GM23248 (cell line): ENCODE results near the gene RFC5. TPM values are rescaled to one million over a fixed set of nuclear protein-coding genes. Genes with fewer than 3 reads are reported as not detected.
A peak's percentile ranks its signal among the peaks of the same experiment; 100 is the strongest.

Experiments
- DNase-seq: peaks from one replicate; pipeline ENCODE4 v3.0.0-alpha.2; 2015
- H2AFZ ChIP-seq: fragments of 200-600 bp; sonication (generic); 2 replicates; pipeline ENCODE4 v1.6.1; 2016; ENCODE audit warnings: antibody characterized with exemption
- H3F3A ChIP-seq: fragments of 200-600 bp; sonication (generic); 2 replicates; pipeline ENCODE4 v1.6.1; 2016; ENCODE audit warnings: mild to moderate bottlenecking, antibody characterized with exemption, mixed run types; ENCODE audit not compliant: insufficient read depth
- H3K27ac ChIP-seq: fragments of 200-600 bp; sonication (generic); 2 replicates; pipeline ENCODE4 v1.5.1; 2016; ENCODE audit warnings: mild to moderate bottlenecking
- H3K27me3 ChIP-seq: fragments of 200-600 bp; sonication (generic); replicated peaks from 2 replicates; pipeline ENCODE4 v1.6.1; 2016; ENCODE audit warnings: mild to moderate bottlenecking; ENCODE audit not compliant: insufficient read depth
- H3K36me3 ChIP-seq: fragments of 200-600 bp; sonication (generic); 2 replicates; pipeline ENCODE4 v1.6.1; 2016; ENCODE audit warnings: low read depth, mild to moderate bottlenecking
- H3K4me1 ChIP-seq: fragments of 200-600 bp; sonication (generic); 2 replicates; pipeline ENCODE4 v1.6.1; 2016; ENCODE audit warnings: mild to moderate bottlenecking; ENCODE audit not compliant: insufficient read depth
- H3K4me2 ChIP-seq: fragments of 200-600 bp; sonication (generic); one replicate; pipeline ENCODE4 v1.6.1; 2016; ENCODE audit warnings: mild to moderate bottlenecking; ENCODE audit not compliant: unreplicated experiment
- H3K4me3 ChIP-seq: fragments of 200-600 bp; sonication (generic); 2 replicates; pipeline ENCODE4 v1.5.1; 2016; ENCODE audit warnings: mild to moderate bottlenecking
- H3K79me2 ChIP-seq: fragments of 200-600 bp; sonication (generic); 2 replicates; pipeline ENCODE4 v1.6.1; 2016; ENCODE audit warnings: mild to moderate bottlenecking; ENCODE audit not compliant: insufficient read depth
- H3K9ac ChIP-seq: fragments of 200-600 bp; sonication (generic); 2 replicates; pipeline ENCODE4 v1.6.1; 2016; ENCODE audit warnings: mild to moderate bottlenecking
- H3K9me2 ChIP-seq: fragments of 200-600 bp; sonication (generic); 2 replicates; pipeline ENCODE4 v1.6.1; 2016; ENCODE audit warnings: mixed run types, mild to moderate bottlenecking, moderate library complexity; ENCODE audit not compliant: insufficient read depth
- H3K9me3 ChIP-seq: fragments of 200-600 bp; sonication (generic); one replicate; pipeline ENCODE4 v1.6.1; 2017; ENCODE audit warnings: low read depth
- H4K20me1 ChIP-seq: fragments of 200-600 bp; sonication (generic); 2 replicates; pipeline ENCODE4 v1.6.0; 2016; ENCODE audit not compliant: insufficient read depth
- EZH2 ChIP-seq: fragments of 200-600 bp; sonication (generic); IDR thresholded peaks from 2 replicates; pipeline ENCODE4 v1.6.1; 2018; ENCODE audit warnings: antibody characterized with exemption, mild to moderate bottlenecking; ENCODE audit not compliant: insufficient read depth, poor library complexity, severe bottlenecking
- EZH2phosphoT487 ChIP-seq: fragments of 200-600 bp; sonication (generic); IDR thresholded peaks from 2 replicates; pipeline ENCODE4 v1.6.1; 2018; ENCODE audit warnings: antibody characterized with exemption, moderate library complexity, mild to moderate bottlenecking, low read depth; ENCODE audit not compliant: insufficient read depth
- WGBS, 2 experiments: methylation state at CpG; one replicate each; pipeline ENCODE4 v1.1.6; 2015 to 2017; ENCODE audit warnings: low lambda C conversion rate in 2 of 2, low coverage in 1 of 2; ENCODE audit errors: missing lambda C conversion rate in 2 of 2; 5-methylcytosine and 5-hydroxymethylcytosine counted together
- in situ Hi-C: fragments of 300-500 bp; cut with MboI; formaldehyde crosslinking; loops from 2 replicates; pipeline ENCODE4 v1.15.0; 2020
- polyA plus RNA-seq: library from polyadenylated mRNA; unstranded; fragments of >200 nt; fragmentation: Nextera tagmentation; extraction: Ambion mirVana; gene quantifications from 2 replicates; pipeline ENCODE4 v1.2.1, GENCODE V29; 2016
- total RNA-seq: library from RNA; depleted of rRNA; stranded (reverse); fragments of >200 nt; shearing (Covaris generic); gene quantifications from 2 replicates; pipeline ENCODE4 v1.2.3, GENCODE V29; 2014

RFC5 gene
- total and polyA plus RNA-seq, 2 experiments from 2014 or later = 15.2 to 21.4 TPM

GRCh38 chr12:117968826-117969659, 47.5 kb upstream of the RFC5 start, which contains the start of gene KSR2:
TSS of gene KSR2 (minus strand) at chr12:117968990. CDS start at chr12:117968255, 735 bp downstream.
- DNase-seq = peak; percentile 60

DNA sequence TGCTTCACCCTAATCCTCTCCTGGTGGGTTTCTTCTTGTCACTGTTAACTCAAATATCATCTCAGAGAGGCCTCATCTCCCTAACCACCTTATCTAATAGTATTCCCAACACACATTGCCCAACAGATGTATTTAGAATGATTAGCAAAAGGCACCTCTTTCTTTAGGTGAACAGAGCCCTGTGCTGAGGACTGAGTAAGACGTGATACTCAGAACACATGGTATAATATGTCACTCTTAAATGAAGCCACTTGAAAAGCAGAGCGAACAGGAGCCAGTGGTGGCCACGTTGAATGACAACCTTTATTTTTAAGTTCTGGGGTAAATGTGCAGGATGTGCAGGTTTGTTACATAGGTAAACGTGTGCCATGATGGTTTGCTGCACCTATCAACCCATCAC, 46.2 kb upstream of the RFC5 start:
- Histone ChIP-seq H4K20me1 (no peaks in the 10 kb centered on the region), H3K9ac (no peak overlapping the region), H3K9me2 (no peaks in the 10 kb centered on the region), H3K4me2 (no peak overlapping the region), H3K9me3 (no peaks in the 10 kb centered on the region), H2AFZ (no peak overlapping the region), H3K4me1 (no peaks in the 10 kb centered on the region), H3K79me2 (no peaks in the 10 kb centered on the region), H3F3A (no peaks in the 10 kb centered on the region), H3K36me3 (no peaks in the 10 kb centered on the region), H3K27ac (no peak overlapping the region), H3K4me3 (no peak overlapping the region), H3K27me3 (peaks cover 39% of the 10 kb centered on the region)
- in situ Hi-C loops = no loop called here
- TF ChIP-seq EZH2 (no peak), EZH2phosphoT487 (no peak)
- DNase-seq = no peak
- WGBS, 2 experiments = 33 to 42% methylated on average over 4 of the region's 4 CpGs

More at GRCh38 chr12:117968826-117969659, 47.5 kb upstream of the RFC5 start, which contains the start of gene KSR2:
- in situ Hi-C loops = no loop called here
- Histone ChIP-seq H3K9me3 (no peaks in the 10 kb centered on the region), H3K4me2 (peak within 1 kb of the TSS; percentile 80), H3K4me1 (no peaks in the 10 kb centered on the region), H3K36me3 (no peaks in the 10 kb centered on the region), H3K27me3 (peaks cover 42% of the 10 kb centered on the region), H4K20me1 (no peaks in the 10 kb centered on the region), H3F3A (no peaks in the 10 kb centered on the region), H3K9me2 (no peaks in the 10 kb centered on the region), H3K4me3 (peak within 1 kb of the TSS; percentile 73), H3K79me2 (no peaks in the 10 kb centered on the region), H3K9ac (no peak within 1 kb of the TSS), H2AFZ (peak within 1 kb of the TSS; percentile 78), H3K27ac (no peak within 1 kb of the TSS)
- 2 to 3% methylated on average over 46 to 74 of the region's 86 CpGs for WGBS, 2 experiments
- no peak for TF ChIP-seq EZH2
- no peak for TF ChIP-seq EZH2phosphoT487

DNA sequence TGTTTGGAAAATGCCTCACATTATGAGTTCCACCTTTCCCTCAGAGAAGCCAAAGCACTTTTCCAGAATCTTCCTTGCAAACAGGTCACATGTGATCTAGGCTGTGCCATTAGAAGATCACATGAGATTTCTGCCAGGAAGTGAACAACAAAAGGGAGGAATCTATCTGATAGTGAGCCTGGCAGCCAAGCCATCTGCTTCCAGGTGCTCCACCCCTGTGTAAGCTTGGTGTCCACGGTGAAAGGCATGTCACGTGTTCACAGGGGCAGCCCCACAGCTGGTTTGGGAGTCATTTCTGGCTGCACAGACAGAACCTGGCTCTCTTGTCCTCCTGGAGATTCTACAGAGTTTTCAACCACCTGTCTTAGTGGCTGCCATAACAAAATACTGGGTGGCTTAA, 44.2 kb upstream of the RFC5 start:
- in situ Hi-C loops = no loop called here
- Histone ChIP-seq H2AFZ (no peak overlapping the region), H3K27me3 (peaks cover 24% of the 10 kb centered on the region), H3K9me2 (no peaks in the 10 kb centered on the region), H3K9ac (no peak overlapping the region), H3K79me2 (no peaks in the 10 kb centered on the region), H3K36me3 (no peaks in the 10 kb centered on the region), H3K9me3 (no peaks in the 10 kb centered on the region), H3F3A (no peaks in the 10 kb centered on the region), H3K27ac (no peak overlapping the region), H3K4me2 (no peak overlapping the region), H3K4me1 (no peaks in the 10 kb centered on the region), H4K20me1 (no peaks in the 10 kb centered on the region), H3K4me3 (no peak overlapping the region)
- 23 to 29% methylated on average over 2 of the region's 2 CpGs for WGBS, 2 experiments
- TF ChIP-seq EZH2 (no peak), EZH2phosphoT487 (no peak)
- DNase-seq = no peak

- Histone ChIP-seq H3K79me2 (no peaks in the 10 kb centered on the region), H3K9me2 (no peaks in the 10 kb centered on the region), H3K4me1 (no peaks in the 10 kb centered on the region), H4K20me1 (no peaks in the 10 kb centered on the region), H3K4me2 (no peak overlapping the region), H3K27ac (no peak overlapping the region), H2AFZ (no peak overlapping the region), H3F3A (no peaks in the 10 kb centered on the region), H3K27me3 (peaks cover 4% of the 10 kb centered on the region), H3K9me3 (no peaks in the 10 kb centered on the region), H3K4me3 (no peak overlapping the region), H3K9ac (no peak overlapping the region), H3K36me3 (no peaks in the 10 kb centered on the region)
- TF ChIP-seq EZH2phosphoT487 (no peak), EZH2 (no peak)
- DNase-seq = no peak
- in situ Hi-C loops = no loop called here
- 62 to 64% methylated on average over 3 of the region's 3 CpGs for WGBS, 2 experiments
These were observed 41.5 kb upstream of the RFC5 start for GRCh38 chr12:117975006-117975405.
